Measurements from ENCODE around the gene PNPLA2.

Gene PNPLA2

GRCh38 chr11:849951-850774 lies 31.4 kb downstream of the PNPLA2 start:
- Histone ChIP-seq H3K9ac (ENCODE audit: low read length) (peak overlapping the region; percentile 46; the same call in 1 of the 2 replicates), H3K9me2 (ENCODE audit: low read depth, low read length) (no peaks in the 10 kb centered on the region), H3K27me3 (ENCODE audit: insufficient read depth, low read length) (peaks cover 4% of the 10 kb centered on the region; the same call in 1 of the 2 replicates), H3K79me2 (ENCODE audit: insufficient read depth, low read length) (no peaks in the 10 kb centered on the region), H3K4me2 (ENCODE audit: low read length) (peak overlapping the region; percentile 83), H3K36me3 (ENCODE audit: insufficient read depth, low read length) (no peaks in the 10 kb centered on the region), H4K20me1 (ENCODE audit: insufficient read depth, low read length) (no peaks in the 10 kb centered on the region), H2AFZ (ENCODE audit: low read length) (no peak overlapping the region), H3K4me1 (ENCODE audit: insufficient read depth, low read length, severe bottlenecking) (peaks cover 18% of the 10 kb centered on the region), H3F3A (ENCODE audit: insufficient read depth, low read length) (no peaks in the 10 kb centered on the region), H3K27ac (ENCODE audit: low read depth, low read length, poor library complexity, severe bottlenecking) (no peak overlapping the region), H3K9me3 (ENCODE audit: low read length) (no peaks in the 10 kb centered on the region), H3K4me3 (ENCODE audit: low read depth, low read length, poor library complexity, severe bottlenecking) (peak overlapping the region; percentile 66)
- no peak for TF ChIP-seq EZH2 (IDR thresholded peaks at IDR 0.05; ENCODE audit: borderline replicate concordance, low read length)
- TF ChIP-seq CTCF (IDR thresholded peaks at IDR 0.05; ENCODE audit: low read length): no peak

- H3K4me3 ChIP-seq (ENCODE audit: low read depth, low read length, poor library complexity, severe bottlenecking): peak overlapping the region; percentile 66
- H3K4me1 ChIP-seq (ENCODE audit: insufficient read depth, low read length, severe bottlenecking): peaks cover 18% of the 10 kb centered on the region
- no peaks in the 10 kb centered on the region for H4K20me1 ChIP-seq (ENCODE audit: insufficient read depth, low read length)
- H3K9ac ChIP-seq (ENCODE audit: low read length): no peak overlapping the region
- no peaks in the 10 kb centered on the region for H3K9me2 ChIP-seq (ENCODE audit: low read depth, low read length)
- H3K9me3 ChIP-seq (ENCODE audit: low read length): no peaks in the 10 kb centered on the region
- H2AFZ ChIP-seq (ENCODE audit: low read length): no peak overlapping the region
- H3F3A ChIP-seq (ENCODE audit: insufficient read depth, low read length): no peaks in the 10 kb centered on the region
- H3K27me3 ChIP-seq (ENCODE audit: insufficient read depth, low read length): no peaks in the 10 kb centered on the region; the same call in 1 of the 2 replicates
- no peaks in the 10 kb centered on the region for H3K36me3 ChIP-seq (ENCODE audit: insufficient read depth, low read length)
- TF ChIP-seq CTCF (IDR thresholded peaks at IDR 0.05; ENCODE audit: low read length): peak; percentile 61
- TF ChIP-seq EZH2 (IDR thresholded peaks at IDR 0.05; ENCODE audit: borderline replicate concordance, low read length): no peak
- no peaks in the 10 kb centered on the region for H3K79me2 ChIP-seq (ENCODE audit: insufficient read depth, low read length)
- peak overlapping the region; percentile 83 for H3K4me2 ChIP-seq (ENCODE audit: low read length)
- no peak overlapping the region for H3K27ac ChIP-seq (ENCODE audit: low read depth, low read length, poor library complexity, severe bottlenecking)
These were observed 32.4 kb downstream of the PNPLA2 start for GRCh38 chr11:850775-851763.

DNA sequence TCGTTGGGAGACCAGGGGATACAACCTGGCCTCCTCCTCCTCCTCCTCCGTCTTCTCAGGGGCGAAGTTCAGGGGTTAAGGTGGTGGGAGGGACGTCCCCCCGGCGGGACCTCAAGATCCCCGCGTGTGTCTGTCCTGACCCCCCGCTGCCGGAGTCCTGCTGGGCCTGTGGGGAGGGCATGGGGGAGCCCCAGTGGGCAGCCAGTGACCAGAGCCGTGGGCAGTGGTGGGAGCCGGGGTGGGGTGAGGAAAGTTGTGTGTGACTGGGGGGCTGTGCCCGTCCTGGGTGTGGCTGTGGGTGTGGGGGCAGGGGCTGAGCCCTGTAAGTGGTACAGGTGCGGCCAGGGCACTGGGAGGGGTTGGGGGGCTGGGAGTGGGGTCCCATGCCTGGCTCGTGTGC lies 34.0 kb downstream of the PNPLA2 start:
- TF ChIP-seq CTCF (IDR thresholded peaks at IDR 0.05; ENCODE audit: low read length) (no peak), EZH2 (IDR thresholded peaks at IDR 0.05; ENCODE audit: borderline replicate concordance, low read length) (no peak)
- Histone ChIP-seq H3K36me3 (ENCODE audit: insufficient read depth, low read length) (no peaks in the 10 kb centered on the region), H3K9me3 (ENCODE audit: low read length) (no peaks in the 10 kb centered on the region), H3F3A (ENCODE audit: insufficient read depth, low read length) (no peaks in the 10 kb centered on the region), H4K20me1 (ENCODE audit: insufficient read depth, low read length) (no peaks in the 10 kb centered on the region), H3K9ac (ENCODE audit: low read length) (no peak overlapping the region), H2AFZ (ENCODE audit: low read length) (no peak overlapping the region), H3K79me2 (ENCODE audit: insufficient read depth, low read length) (no peaks in the 10 kb centered on the region), H3K27ac (ENCODE audit: low read depth, low read length, poor library complexity, severe bottlenecking) (no peak overlapping the region), H3K4me2 (ENCODE audit: low read length) (no peak overlapping the region), H3K9me2 (ENCODE audit: low read depth, low read length) (no peaks in the 10 kb centered on the region), H3K4me1 (ENCODE audit: insufficient read depth, low read length, severe bottlenecking) (peaks cover 24% of the 10 kb centered on the region), H3K4me3 (ENCODE audit: low read depth, low read length, poor library complexity, severe bottlenecking) (no peak overlapping the region), H3K27me3 (ENCODE audit: insufficient read depth, low read length) (no peaks in the 10 kb centered on the region; the same call in 1 of the 2 replicates)
